Activated T-cell treated with anti-CD3 and anti-CD28 coated beads for 4 hours (primary cell): ENCODE data around the gene BPGM.
"Not testable (repeated sequence)": the region's sequence is repeated elsewhere in the genome, so short reads cannot be mapped to it uniquely, and the experiment has no call there.

Experiments
- DNase-seq: peaks from one replicate; pipeline ENCODE4 v3.0.0-alpha.2; 2020

Gene BPGM

GRCh38 chr7:134632937-134633540 is 13.6 kb upstream of the BPGM start:
- peak; percentile 33 for DNase-seq

- no peak for DNase-seq
Measured at GRCh38 chr7:134636008-134636449, 10.6 kb upstream of the BPGM start.

GRCh38 chr7:134637441-134637840 is 9.2 kb upstream of the BPGM start:
- DNase-seq = no peak

- no peak for DNase-seq
Measured at GRCh38 chr7:134637934-134638719, 8.5 kb upstream of the BPGM start.

- DNase-seq = no peak
Measured at GRCh38 chr7:134639061-134639460, 7.6 kb upstream of the BPGM start.

- no peak for DNase-seq
Measured at GRCh38 chr7:134639683-134640279, 6.9 kb upstream of the BPGM start.

GRCh38 chr7:134640842-134641715 is 5.6 kb upstream of the BPGM start:
- DNase-seq = no peak

- DNase-seq = not testable (repeated sequence)
Measured at GRCh38 chr7:134641981-134642380, 4.7 kb upstream of the BPGM start.

GRCh38 chr7:134643131-134643530 is 3.5 kb upstream of the BPGM start:
- DNase-seq = no peak

GRCh38 chr7:134645478-134645877 is 1.2 kb upstream of the BPGM start:
- no peak for DNase-seq

- no peak for DNase-seq
Measured at GRCh38 chr7:134645935-134646334, 718 bp upstream of the BPGM start.

GRCh38 chr7:134648456-134648855 is 1.8 kb downstream of the BPGM start:
- DNase-seq = no peak

- no peak for DNase-seq
Measured at GRCh38 chr7:134649226-134649775, 2.6 kb downstream of the BPGM start.

- DNase-seq = no peak
Measured at GRCh38 chr7:134651991-134652390, 5.3 kb downstream of the BPGM start.

GRCh38 chr7:134654104-134654775 is 7.6 kb downstream of the BPGM start:
- DNase-seq = no peak

GRCh38 chr7:134657526-134657925 is 10.9 kb downstream of the BPGM start:
- DNase-seq = no peak

- DNase-seq = no peak
Measured at GRCh38 chr7:134660242-134660785, 13.7 kb downstream of the BPGM start.

- no peak for DNase-seq
Measured at GRCh38 chr7:134660961-134661376, 14.3 kb downstream of the BPGM start.

GRCh38 chr7:134662166-134662870 is 15.7 kb downstream of the BPGM start:
- no peak for DNase-seq

- no peak for DNase-seq
Measured at GRCh38 chr7:134662871-134663205, 16.2 kb downstream of the BPGM start.

GRCh38 chr7:134665045-134665444 is 18.4 kb downstream of the BPGM start:
- not testable (repeated sequence) for DNase-seq
